Kidney (tissue), 22 donors: ENCODE results near the gene SCAND1. TPM values are rescaled to one million over a fixed set of nuclear protein-coding genes. Genes with fewer than 3 reads are reported as not detected.
"Not testable (repeated sequence)": the region's sequence is repeated elsewhere in the genome, so short reads cannot be mapped to it uniquely, and the experiment has no call there.

ENCODE experiments used
- DNase-seq, 5 donors: peaks; one replicate each; pipeline ENCODE4 v3.0.0-alpha.2; 2013 to 2020
- FAIRE-seq: peaks from 2 replicates; lab custom pipeline; 2012; peaks lifted over from hg19 to GRCh38; lab: Jason Lieb, UNC
- H3K27ac ChIP-seq, 2 donors: one replicate each; pipeline ENCODE4 v1.7.0; 2013; ENCODE audit warnings: low read depth in 2 of 2, low read length in 2 of 2, inconsistent platforms in 1 of 2
- H3K27me3 ChIP-seq: one replicate; pipeline ENCODE4 v1.7.1; 2013; ENCODE audit warnings: low read length, inconsistent platforms; ENCODE audit not compliant: control insufficient read depth, insufficient read depth
- H3K36me3 ChIP-seq, 3 donors: one replicate each; pipeline versions ENCODE4 v1.7.0 to v1.7.1; 2013; ENCODE audit warnings: low read length in 3 of 3, control low read depth in 1 of 3, inconsistent platforms in 1 of 3; ENCODE audit not compliant: insufficient read depth in 3 of 3, control insufficient read depth in 2 of 3
- H3K4me1 ChIP-seq, 3 donors: one replicate each; pipeline versions ENCODE4 v1.7.0 to v1.7.1; 2013; ENCODE audit warnings: low read length in 3 of 3, inconsistent platforms in 1 of 3, low read depth in 1 of 3; ENCODE audit not compliant: control insufficient read depth in 2 of 3, insufficient read depth in 2 of 3
- H3K4me3 ChIP-seq, 3 donors: one replicate each; pipeline versions ENCODE4 v1.7.0 to v1.8.1; 2013; ENCODE audit warnings: low read length in 3 of 3, control low read depth in 1 of 3, inconsistent platforms in 1 of 3
- H3K9ac ChIP-seq, 3 donors: one replicate each; pipeline versions ENCODE4 v1.7.0 to v1.7.1; 2013; ENCODE audit warnings: low read length in 3 of 3, control low read depth in 1 of 3, inconsistent platforms in 1 of 3
- H3K9me3 ChIP-seq, 3 donors: one replicate each; pipeline versions ENCODE4 v1.7.0 to v1.7.1; 2013; ENCODE audit warnings: low read length in 3 of 3, control low read depth in 1 of 3, inconsistent platforms in 1 of 3; ENCODE audit not compliant: control insufficient read depth in 2 of 3, insufficient read depth in 1 of 3
- intact Hi-C: fragments of 100-400 bp; cut with DNase I; formaldehyde crosslinking; loops from one replicate; pipeline ENCODE4 v1.11.1; 2022
- long read RNA-seq, 10 donors: library from polyadenylated mRNA in 1 of 10; unstranded in 1 of 10; transcript quantifications; one replicate each; pipeline ENCODE4 v2.0.0 and lab custom pipeline, GENCODE V29; 2021 to 2026
- polyA plus RNA-seq: library from polyadenylated mRNA; stranded (reverse); fragments of 350-450 nt; fragmentation: Illumina TruSeq; extraction: RNeasy Lipid Tissue Mini Kit (QIAGEN cat#74804); gene quantifications from one replicate; pipeline ENCODE4 v1.2.3, GENCODE V29; 2014; ENCODE audit warnings: low read depth, low replicate concordance; ENCODE audit not compliant: insufficient read depth
- total RNA-seq: library from RNA; stranded (reverse); fragmentation: NEBNext Ultra II Directional; extraction: Animal tissue kit (Norgen Biotek cat#: 25700); gene quantifications from one replicate; pipeline ENCODE4 v1.2.1, GENCODE V29; 2021
- TF ChIP-seq, protein P1 (sequence below): IDR thresholded peaks from 3 replicates; pipeline ENCODE4 v1.5.1; 2012; ENCODE audit warnings: mild to moderate bottlenecking, moderate library complexity, borderline replicate concordance; ENCODE audit not compliant: insufficient read depth; ENCODE audit errors: extremely low read depth
- donor health status: control.
- donor health status: control.
- donor health status: control.
- donor health status: control.
- donor health status: control.
- donor health status: DM: yes; HTN: yes; CAD: no.
- donor health status: Normal renal cell carcinoma (clear cell type).

Gene SCAND1
- total RNA-seq (74.7 TPM), polyA plus RNA-seq (184 TPM)
- long read RNA-seq, donor 1, transcript SCAND1-201 (2 exons, 902 nt): major isoform, 12 of 12 reads
- long read RNA-seq, donor 1, partial matches to known transcripts: 0 of 12 reads
- long read RNA-seq, donor 1, other reads (novel, unspliced or antisense): 0 of 12 reads
- long read RNA-seq, donor 2, transcript SCAND1-201 (2 exons, 902 nt): major isoform, 9 of 9 reads
- long read RNA-seq, donor 2, partial matches to known transcripts: 0 of 9 reads
- long read RNA-seq, donor 2, other reads (novel, unspliced or antisense): 0 of 9 reads
- long read RNA-seq, donor 3, transcript SCAND1-201 (2 exons, 902 nt): major isoform, 27 of 27 reads
- long read RNA-seq, donor 3, partial matches to known transcripts: 0 of 27 reads
- long read RNA-seq, donor 3, other reads (novel, unspliced or antisense): 0 of 27 reads
- long read RNA-seq, donor 4, transcript SCAND1-201 (2 exons, 902 nt): major isoform, 12 of 12 reads
- long read RNA-seq, donor 4, partial matches to known transcripts: 0 of 12 reads
- long read RNA-seq, donor 4, other reads (novel, unspliced or antisense): 0 of 12 reads
- long read RNA-seq, donor 5: 0 reads
- long read RNA-seq, donor 6, transcript SCAND1-201 (2 exons, 902 nt): major isoform, 10 of 10 reads
- long read RNA-seq, donor 6, partial matches to known transcripts: 0 of 10 reads
- long read RNA-seq, donor 6, other reads (novel, unspliced or antisense): 0 of 10 reads
- long read RNA-seq, donor 7, transcript SCAND1-201 (2 exons, 902 nt): major isoform, 13 of 57 reads
- long read RNA-seq, donor 7, partial matches to known transcripts: 0 of 57 reads
- long read RNA-seq, donor 7, other reads (novel, unspliced or antisense): 44 of 57 reads
- long read RNA-seq, donor 8, transcript SCAND1-201 (2 exons, 902 nt): major isoform, 34 of 34 reads
- long read RNA-seq, donor 8, partial matches to known transcripts: 0 of 34 reads
- long read RNA-seq, donor 8, other reads (novel, unspliced or antisense): 0 of 34 reads
- long read RNA-seq, donor 9, transcript SCAND1-201 (2 exons, 902 nt): major isoform, 12 of 12 reads
- long read RNA-seq, donor 9, partial matches to known transcripts: 0 of 12 reads
- long read RNA-seq, donor 9, other reads (novel, unspliced or antisense): 0 of 12 reads
- long read RNA-seq, donor 10, transcript SCAND1-201 (2 exons, 902 nt): major isoform, 21 of 21 reads
- long read RNA-seq, donor 10, partial matches to known transcripts: 0 of 21 reads
- long read RNA-seq, donor 10, other reads (novel, unspliced or antisense): 0 of 21 reads

DNA sequence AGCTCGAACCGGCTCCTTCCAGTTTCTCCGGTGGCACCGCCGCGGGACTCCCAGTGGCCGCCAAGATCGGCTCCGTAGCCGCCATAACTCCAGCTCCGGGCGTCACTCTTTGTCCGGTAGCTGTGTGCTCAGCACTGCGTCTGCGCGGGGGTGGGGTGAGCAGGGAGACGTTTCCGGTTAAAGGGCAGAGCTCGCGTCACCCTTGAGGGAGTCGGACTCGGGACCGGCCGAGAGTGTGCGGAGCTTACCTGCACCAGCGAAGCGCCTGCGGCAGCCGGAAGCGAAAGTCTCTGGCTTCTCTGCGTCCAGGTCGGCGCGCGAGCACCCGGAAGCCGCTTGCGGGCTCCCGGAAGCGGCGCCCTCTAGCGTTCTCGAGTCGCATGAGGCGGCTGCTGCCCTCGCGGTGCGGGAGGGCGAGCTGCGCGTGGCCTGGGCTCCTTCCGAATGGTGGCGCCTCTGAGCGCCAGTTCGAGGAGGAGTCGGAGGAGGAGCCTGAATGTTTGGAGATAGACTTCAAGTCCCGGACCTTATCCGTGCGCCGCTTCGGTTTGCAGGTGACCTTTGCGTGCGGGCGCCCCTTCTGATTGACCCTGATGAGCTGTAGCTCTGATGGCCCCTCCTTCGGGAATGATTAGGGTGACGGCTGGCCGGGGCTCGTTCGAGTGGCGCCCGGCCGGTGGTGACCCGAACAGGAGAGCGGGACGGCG, at the start of gene SCAND1:
SCAND1 (minus strand) TSS at position 303 of the 707 bp plus-strand sequence; CDS start at position 85, 218 bp downstream.
- H3K4me3 ChIP-seq: peak within 1 kb of the TSS; percentile 93 to 95 (median 94)
- DNase-seq (peak; percentile 98 to 99 (median 99)), FAIRE-seq (no peak)
- intact Hi-C loops: no loop called here
- H3K27ac ChIP-seq: peak within 1 kb of the TSS; percentile 96 to 99
- H3K36me3 ChIP-seq: no peaks in the 10 kb centered on the region
- no peaks in the 10 kb centered on the region for H3K9me3 ChIP-seq
- H3K27me3 ChIP-seq: no peaks in the 10 kb centered on the region
- TF ChIP-seq, protein P1, sequence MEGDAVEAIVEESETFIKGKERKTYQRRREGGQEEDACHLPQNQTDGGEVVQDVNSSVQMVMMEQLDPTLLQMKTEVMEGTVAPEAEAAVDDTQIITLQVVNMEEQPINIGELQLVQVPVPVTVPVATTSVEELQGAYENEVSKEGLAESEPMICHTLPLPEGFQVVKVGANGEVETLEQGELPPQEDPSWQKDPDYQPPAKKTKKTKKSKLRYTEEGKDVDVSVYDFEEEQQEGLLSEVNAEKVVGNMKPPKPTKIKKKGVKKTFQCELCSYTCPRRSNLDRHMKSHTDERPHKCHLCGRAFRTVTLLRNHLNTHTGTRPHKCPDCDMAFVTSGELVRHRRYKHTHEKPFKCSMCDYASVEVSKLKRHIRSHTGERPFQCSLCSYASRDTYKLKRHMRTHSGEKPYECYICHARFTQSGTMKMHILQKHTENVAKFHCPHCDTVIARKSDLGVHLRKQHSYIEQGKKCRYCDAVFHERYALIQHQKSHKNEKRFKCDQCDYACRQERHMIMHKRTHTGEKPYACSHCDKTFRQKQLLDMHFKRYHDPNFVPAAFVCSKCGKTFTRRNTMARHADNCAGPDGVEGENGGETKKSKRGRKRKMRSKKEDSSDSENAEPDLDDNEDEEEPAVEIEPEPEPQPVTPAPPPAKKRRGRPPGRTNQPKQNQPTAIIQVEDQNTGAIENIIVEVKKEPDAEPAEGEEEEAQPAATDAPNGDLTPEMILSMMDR: peak; percentile 93
- peak within 1 kb of the TSS; percentile 93 to 99 (median 97) for H3K9ac ChIP-seq
- H3K4me1 ChIP-seq: peaks cover 0 to 12% (median 3%) of the 10 kb centered on the region in 3 donors

DNA sequence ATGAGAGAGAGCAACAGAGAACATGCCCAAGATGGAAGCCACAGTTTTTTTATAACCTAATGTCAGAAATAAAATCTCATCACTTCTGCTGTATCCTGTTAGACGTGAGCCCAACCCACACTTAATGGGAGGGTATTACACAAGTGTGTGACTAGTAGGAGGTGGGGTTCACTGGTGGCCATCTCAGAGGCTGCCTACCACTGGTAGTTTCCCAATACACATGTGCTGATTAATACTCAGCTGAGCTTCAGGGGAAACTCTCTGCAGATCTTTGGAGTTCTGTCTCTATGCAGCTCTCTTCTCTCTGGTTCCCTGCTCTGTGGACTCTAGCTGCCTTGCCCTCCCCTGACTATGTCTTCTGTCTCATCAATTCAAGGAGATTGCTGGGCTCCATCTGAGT, 49.7 kb upstream of the SCAND1 start:
- Histone ChIP-seq H3K27ac (no peak overlapping the region), H3K9me3 (no peaks in the 10 kb centered on the region), H3K9ac (no peak overlapping the region), H3K4me1 (no peaks in the 10 kb centered on the region), H3K4me3 (no peak overlapping the region), H3K27me3 (no peaks in the 10 kb centered on the region), H3K36me3 (no peaks in the 10 kb centered on the region)
- intact Hi-C loops: no loop called here
- TF ChIP-seq, protein P1: no peak
- DNase-seq: no peak
- FAIRE-seq: no peak

DNA sequence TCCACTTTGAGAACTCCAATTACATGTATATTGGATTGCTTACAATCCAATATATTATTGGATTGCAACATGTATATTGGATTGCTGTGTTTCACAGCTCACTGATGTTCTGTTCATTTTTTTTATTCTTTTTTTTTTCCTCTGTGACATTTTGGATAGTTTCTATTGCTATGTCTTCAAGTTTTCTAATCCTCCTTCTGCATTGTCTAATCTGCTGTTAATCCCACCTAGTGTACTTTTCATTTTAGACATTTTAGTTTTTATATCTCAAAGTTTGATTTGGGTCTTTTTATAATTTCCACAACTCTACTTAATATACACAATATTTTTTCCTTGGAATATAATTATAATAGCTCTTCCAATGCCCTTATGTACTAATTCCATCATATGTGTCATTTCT, 48.6 kb upstream of the SCAND1 start:
- intact Hi-C loops: no loop called here
- no peak for DNase-seq
- no peaks in the 10 kb centered on the region for H3K36me3 ChIP-seq
- H3K9ac ChIP-seq: no peak overlapping the region
- TF ChIP-seq, protein P1: no peak
- FAIRE-seq: no peak
- no peak overlapping the region for H3K4me3 ChIP-seq
- no peaks in the 10 kb centered on the region for H3K4me1 ChIP-seq
- no peak overlapping the region for H3K27ac ChIP-seq
- H3K27me3 ChIP-seq: no peaks in the 10 kb centered on the region
- no peaks in the 10 kb centered on the region for H3K9me3 ChIP-seq

DNA sequence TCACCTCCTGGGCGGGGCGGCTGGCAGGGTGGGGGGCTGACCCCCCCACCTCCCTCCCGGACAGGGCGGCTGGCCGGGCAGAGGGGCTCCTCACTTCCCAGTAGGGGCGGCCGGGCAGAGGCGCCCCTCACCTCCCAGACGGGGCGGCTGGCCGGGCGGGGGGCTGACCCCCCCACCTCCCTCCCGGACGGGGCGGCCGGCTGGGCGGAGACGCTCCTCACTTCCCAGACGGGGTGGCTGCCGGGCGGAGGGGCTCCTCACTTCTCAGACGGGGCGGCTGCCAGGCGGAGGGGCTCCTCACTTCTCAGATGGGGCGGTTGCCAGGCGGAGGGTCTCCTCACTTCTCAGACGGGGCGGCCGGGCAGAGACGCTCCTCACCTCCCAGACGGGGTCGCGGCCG, 47.0 kb upstream of the SCAND1 start:
- FAIRE-seq, H3K27me3 ChIP-seq, H3K27ac ChIP-seq, H3K36me3 ChIP-seq, H3K4me1 ChIP-seq, H3K9ac ChIP-seq, H3K9me3 ChIP-seq, DNase-seq, intact Hi-C loops, H3K4me3 ChIP-seq: not testable (repeated sequence)

DNA sequence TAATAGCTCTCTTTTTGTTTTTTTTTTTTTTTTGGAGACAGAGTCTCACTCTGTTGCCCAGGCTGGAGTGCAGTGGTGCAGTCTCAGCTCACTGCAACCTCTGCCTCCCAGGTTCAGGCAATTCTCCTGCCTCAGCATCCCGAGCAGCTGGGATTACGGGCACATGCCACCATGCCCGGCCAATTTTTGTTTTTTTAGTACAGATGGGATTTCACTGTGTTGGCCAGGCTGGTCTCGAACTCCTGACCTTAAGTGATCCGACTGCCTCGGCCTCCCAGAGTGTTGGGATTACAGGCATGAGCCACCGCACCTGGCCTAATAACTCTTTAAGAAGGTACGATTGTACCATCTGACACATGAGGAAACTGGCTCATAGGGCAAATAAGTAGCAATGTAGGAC, 42.2 kb upstream of the SCAND1 start:
- intact Hi-C loops, H3K27me3 ChIP-seq: not testable (repeated sequence)

More for the DNA sequence above, 42.2 kb upstream of the SCAND1 start:
- H3K4me1 ChIP-seq, FAIRE-seq, DNase-seq, H3K4me3 ChIP-seq, H3K36me3 ChIP-seq, H3K27ac ChIP-seq, H3K9ac ChIP-seq, H3K9me3 ChIP-seq: not testable (repeated sequence)
